HL-60/S4 treated with retinoic acid at 250 ng/mL for 4 days and 3 days (cell line): ENCODE results near the gene RHBDL1.

Experiments
- in situ Hi-C: fragments of 300-500 bp; cut with MboI; formaldehyde crosslinking; loops from 2 replicates; pipeline ENCODE4 v1.7.0; 2022; ENCODE audit warnings: low sequenced_read_pairs

Gene RHBDL1

GRCh38 chr16:652454-653305 lies 22.8 kb upstream of the RHBDL1 start:
- in situ Hi-C loops = no loop called here

- in situ Hi-C loops = no loop called here
These were observed 21.4 kb upstream of the RHBDL1 start for GRCh38 chr16:654034-654433.

GRCh38 chr16:657487-657886 lies 18.0 kb upstream of the RHBDL1 start:
- in situ Hi-C loops = no loop called here

- in situ Hi-C loops = no loop called here
These were observed 16.5 kb upstream of the RHBDL1 start for GRCh38 chr16:658679-659571.

GRCh38 chr16:659618-660017 lies 15.9 kb upstream of the RHBDL1 start:
- in situ Hi-C loops = no loop called here

GRCh38 chr16:660132-660458 lies 15.4 kb upstream of the RHBDL1 start:
- in situ Hi-C loops = no loop called here

- in situ Hi-C loops = no loop called here
These were observed 14.8 kb upstream of the RHBDL1 start for GRCh38 chr16:660459-661183.

GRCh38 chr16:661184-661821 lies 14.2 kb upstream of the RHBDL1 start:
- in situ Hi-C loops = no loop called here

- in situ Hi-C loops = no loop called here
These were observed 13.4 kb upstream of the RHBDL1 start for GRCh38 chr16:662095-662494.

- in situ Hi-C loops = no loop called here
These were observed 12.9 kb upstream of the RHBDL1 start for GRCh38 chr16:662597-662996.

GRCh38 chr16:666572-666971 lies 8.9 kb upstream of the RHBDL1 start:
- in situ Hi-C loops = no loop called here

GRCh38 chr16:667113-667779 lies 8.2 kb upstream of the RHBDL1 start:
- in situ Hi-C loops = no loop called here

- in situ Hi-C loops = no loop called here
These were observed 7.5 kb upstream of the RHBDL1 start, which contains the start of gene RHOT2 for GRCh38 chr16:667780-668518. TSS of gene RHOT2 (plus strand) at chr16:668132. CDS start at chr16:668200, 68 bp downstream.

- in situ Hi-C loops = no loop called here
These were observed 6.8 kb upstream of the RHBDL1 start for GRCh38 chr16:668519-669171.

GRCh38 chr16:669666-670065 lies 5.8 kb upstream of the RHBDL1 start:
- in situ Hi-C loops = no loop called here

GRCh38 chr16:670485-671352 lies 4.8 kb upstream of the RHBDL1 start:
- in situ Hi-C loops = no loop called here

- in situ Hi-C loops = no loop called here
These were observed 3.9 kb upstream of the RHBDL1 start for GRCh38 chr16:671353-672131.
